SU-DHL-6 (cell line): ENCODE measurements around the gene PLB1.

Source experiments
- H2AFZ ChIP-seq: fragments of 200-600 bp; sonication (generic); 2 replicates; pipeline ENCODE4 v1.6.1; 2014; ENCODE audit warnings: low read depth, mild to moderate bottlenecking, moderate library complexity, mixed read lengths, antibody characterized with exemption, low read length; ENCODE audit not compliant: severe bottlenecking
- H3F3A ChIP-seq: fragments of 200-600 bp; shearing (Covaris generic); 2 replicates; pipeline ENCODE4 v1.6.0; 2016; ENCODE audit warnings: antibody characterized with exemption, mild to moderate bottlenecking; ENCODE audit not compliant: insufficient read depth
- H3K27ac ChIP-seq: fragments of 200-600 bp; sonication (generic); 2 replicates; pipeline ENCODE4 v1.5.1; 2016; ENCODE audit warnings: low read depth, mild to moderate bottlenecking, low read length, moderate library complexity, mixed read lengths
- H3K27me3 ChIP-seq: fragments of 200-600 bp; sonication (generic), shearing (Covaris generic); 2 replicates; pipeline ENCODE4 v1.6.0; 2014; ENCODE audit warnings: mild to moderate bottlenecking, low read length
- H3K36me3 ChIP-seq: fragments of 200-600 bp; sonication (generic); 2 replicates; pipeline ENCODE4 v1.6.1; 2014; ENCODE audit warnings: mild to moderate bottlenecking, low read length, mixed read lengths
- H3K4me2 ChIP-seq: fragments of 300-600, 200-600 bp; shearing (Covaris generic), sonication (generic); 2 replicates; pipeline ENCODE4 v1.6.0; 2014; ENCODE audit warnings: low read length, low read depth, mild to moderate bottlenecking; ENCODE audit not compliant: poor library complexity, severe bottlenecking
- H3K4me3 ChIP-seq: fragments of 200-600 bp; sonication (generic); 2 replicates; pipeline ENCODE4 v1.5.1; 2014; ENCODE audit warnings: antibody characterized with exemption, low read length, mild to moderate bottlenecking, mixed read lengths; ENCODE audit not compliant: insufficient read depth, poor library complexity, severe bottlenecking
- H3K79me2 ChIP-seq: fragments of 200-600 bp; sonication (generic); 2 replicates; pipeline ENCODE4 v1.6.1; 2014; ENCODE audit warnings: mild to moderate bottlenecking, low read length, moderate library complexity; ENCODE audit not compliant: insufficient read depth
- H3K9ac ChIP-seq: fragments of 200-600 bp; sonication (generic); 2 replicates; pipeline ENCODE4 v1.7.0; 2014; ENCODE audit warnings: mild to moderate bottlenecking, low read length
- H3K9me2 ChIP-seq: fragments of 200-600 bp; sonication (generic); replicated peaks from 2 replicates; pipeline ENCODE4 v1.6.1; 2014; ENCODE audit warnings: low read length; ENCODE audit not compliant: insufficient read depth
- H3K9me3 ChIP-seq: fragments of 200-600 bp; sonication (generic); 2 replicates; pipeline ENCODE4 v1.6.1; 2014; ENCODE audit warnings: low read length, mixed read lengths; ENCODE audit not compliant: insufficient read depth
- H4K20me1 ChIP-seq: fragments of 200-600 bp; sonication (generic); 2 replicates; pipeline ENCODE4 v1.6.1; 2014; ENCODE audit warnings: low read depth, mild to moderate bottlenecking, antibody characterized with exemption, low read length, moderate library complexity, mixed read lengths
- CTCF ChIP-seq: fragments of 200-600 bp; sonication (generic); IDR thresholded peaks from one replicate; pipeline ENCODE4 v1.5.1; 2017; ENCODE audit warnings: antibody characterized with exemption, mild to moderate bottlenecking, low read length, moderate library complexity; ENCODE audit not compliant: insufficient read depth, poor library complexity, severe bottlenecking
- EZH2phosphoT487 ChIP-seq: fragments of 200-600 bp; sonication (generic), shearing (Covaris generic); conservative IDR thresholded peaks from 2 replicates; pipeline ENCODE4 v1.6.1; 2018; ENCODE audit warnings: mild to moderate bottlenecking, antibody characterized with exemption, low read length, moderate library complexity, mixed read lengths

Gene PLB1

GRCh38 chr2:28628987-28629386 is 133.1 kb downstream of the PLB1 start:
- Histone ChIP-seq H3K27ac (no peak overlapping the region), H3F3A (no peaks in the 10 kb centered on the region), H3K4me2 (no peak overlapping the region), H3K9ac (no peak overlapping the region), H3K27me3 (no peaks in the 10 kb centered on the region), H3K4me3 (no peak overlapping the region), H3K9me3 (no peaks in the 10 kb centered on the region), H4K20me1 (no peaks in the 10 kb centered on the region), H3K79me2 (no peaks in the 10 kb centered on the region), H2AFZ (no peak overlapping the region), H3K36me3 (no peaks in the 10 kb centered on the region), H3K9me2 (no peaks in the 10 kb centered on the region)
- TF ChIP-seq EZH2phosphoT487, result no peak
- no peak for TF ChIP-seq CTCF

GRCh38 chr2:28629910-28630309 is 134.1 kb downstream of the PLB1 start:
- Histone ChIP-seq H4K20me1 (no peaks in the 10 kb centered on the region), H3K27ac (no peak overlapping the region), H3K36me3 (no peaks in the 10 kb centered on the region), H2AFZ (no peak overlapping the region), H3F3A (no peaks in the 10 kb centered on the region), H3K4me3 (no peak overlapping the region), H3K27me3 (no peaks in the 10 kb centered on the region), H3K9me2 (no peaks in the 10 kb centered on the region), H3K9ac (no peak overlapping the region), H3K4me2 (no peak overlapping the region), H3K79me2 (no peaks in the 10 kb centered on the region), H3K9me3 (no peaks in the 10 kb centered on the region)
- TF ChIP-seq CTCF, result no peak

- no peak overlapping the region for H3K9ac ChIP-seq
- H4K20me1 ChIP-seq, result no peaks in the 10 kb centered on the region
- no peaks in the 10 kb centered on the region for H3K9me2 ChIP-seq
- H3K4me2 ChIP-seq, result no peak overlapping the region
- H3K27ac ChIP-seq, result no peak overlapping the region
- TF ChIP-seq EZH2phosphoT487, result no peak
- TF ChIP-seq CTCF, result no peak
- H3K36me3 ChIP-seq, result no peaks in the 10 kb centered on the region
- no peaks in the 10 kb centered on the region for H3K27me3 ChIP-seq
- no peak overlapping the region for H3K4me3 ChIP-seq
- no peaks in the 10 kb centered on the region for H3F3A ChIP-seq
- no peak overlapping the region for H2AFZ ChIP-seq
- H3K79me2 ChIP-seq, result no peaks in the 10 kb centered on the region
- no peaks in the 10 kb centered on the region for H3K9me3 ChIP-seq
These were observed 134.5 kb downstream of the PLB1 start for GRCh38 chr2:28630341-28630740.
